ENCODE data around the gene DAPK2.

DNA sequence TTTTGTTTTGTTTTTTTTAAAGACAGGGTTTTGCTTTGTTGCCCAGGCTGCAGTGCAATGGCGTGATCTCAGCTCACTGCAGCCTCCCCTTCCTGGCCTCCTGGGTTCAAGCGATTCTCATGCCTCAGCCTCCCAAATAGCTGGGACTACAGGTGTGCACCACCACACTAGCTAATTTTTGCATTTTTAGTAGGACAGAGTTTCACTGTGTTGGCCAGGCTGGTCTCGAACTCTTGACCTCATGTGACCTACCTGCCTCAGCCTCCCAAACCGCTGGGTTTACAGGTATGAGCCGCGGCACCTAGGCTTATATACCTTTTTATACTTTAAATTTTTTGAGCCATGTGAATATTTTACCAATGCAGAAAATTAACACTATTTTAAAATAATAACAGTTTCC, 155.7 kb downstream of the DAPK2 start:
- no peak for TF ChIP-seq CTCF (IDR thresholded peaks at IDR 0.05 in 4 of 5, conservative IDR thresholded peaks at IDR 0.05 in 1 of 5)
- TF ChIP-seq POLR2A (IDR thresholded peaks at IDR 0.05) = no peak
